Neutrophil (primary cell): Measurements from ENCODE around the gene CCR5AS.

Source experiments
- H3K27ac ChIP-seq: fragments of 200-600 bp; sonication (generic); 2 replicates; pipeline ENCODE4 v1.5.1; 2016; ENCODE audit warnings: mild to moderate bottlenecking, moderate library complexity
- H3K27me3 ChIP-seq: fragments of 200-600 bp; sonication (generic); 2 replicates; pipeline ENCODE4 v1.6.0; 2016; ENCODE audit warnings: mild to moderate bottlenecking
- H3K36me3 ChIP-seq: fragments of 200-600 bp; sonication (generic); 2 replicates; pipeline ENCODE4 v1.5.1; 2017
- H3K4me1 ChIP-seq, 2 experiments: fragments of 200-600 bp in 1 of 2; sonication (generic) in 1 of 2; 1 replicate in 1 of 2; 2 replicates in 1 of 2; pipeline versions ENCODE4 v1.5.1 to v1.6.1; 2013 to 2016; ENCODE audit warnings: low read depth in 1 of 2, low read length in 1 of 2, mild to moderate bottlenecking in 1 of 2, moderate library complexity in 1 of 2; ENCODE audit not compliant: control insufficient read depth in 1 of 2, insufficient read depth in 1 of 2
- H3K4me3 ChIP-seq, 2 experiments: fragments of 200-600 bp in 1 of 2; sonication (generic) in 1 of 2; 1 replicate in 1 of 2; 2 replicates in 1 of 2; pipeline ENCODE4 v1.5.1; 2013 to 2016; ENCODE audit warnings: low read depth in 1 of 2, low read length in 1 of 2, mild to moderate bottlenecking in 1 of 2, moderate library complexity in 1 of 2
- H3K9me3 ChIP-seq: fragments of 200-600 bp; sonication (generic); 2 replicates; pipeline ENCODE4 v1.5.1; 2016
- TF ChIP-seq, protein P1 (sequence below): fragments of 200-600 bp; sonication (generic); IDR thresholded peaks from 2 replicates; pipeline ENCODE4 v1.5.1; 2016; ENCODE audit warnings: antibody characterized with exemption

The CCR5AS gene

GRCh38 chr3:46453526-46454208 lies 46.8 kb upstream of the CCR5AS start:
- H3K4me3 ChIP-seq = no peak overlapping the region
- H3K27ac ChIP-seq = peak overlapping the region; percentile 88
- H3K9me3 ChIP-seq = no peaks in the 10 kb centered on the region
- H3K36me3 ChIP-seq = peaks cover 71% of the 10 kb centered on the region
- TF ChIP-seq, protein P1, sequence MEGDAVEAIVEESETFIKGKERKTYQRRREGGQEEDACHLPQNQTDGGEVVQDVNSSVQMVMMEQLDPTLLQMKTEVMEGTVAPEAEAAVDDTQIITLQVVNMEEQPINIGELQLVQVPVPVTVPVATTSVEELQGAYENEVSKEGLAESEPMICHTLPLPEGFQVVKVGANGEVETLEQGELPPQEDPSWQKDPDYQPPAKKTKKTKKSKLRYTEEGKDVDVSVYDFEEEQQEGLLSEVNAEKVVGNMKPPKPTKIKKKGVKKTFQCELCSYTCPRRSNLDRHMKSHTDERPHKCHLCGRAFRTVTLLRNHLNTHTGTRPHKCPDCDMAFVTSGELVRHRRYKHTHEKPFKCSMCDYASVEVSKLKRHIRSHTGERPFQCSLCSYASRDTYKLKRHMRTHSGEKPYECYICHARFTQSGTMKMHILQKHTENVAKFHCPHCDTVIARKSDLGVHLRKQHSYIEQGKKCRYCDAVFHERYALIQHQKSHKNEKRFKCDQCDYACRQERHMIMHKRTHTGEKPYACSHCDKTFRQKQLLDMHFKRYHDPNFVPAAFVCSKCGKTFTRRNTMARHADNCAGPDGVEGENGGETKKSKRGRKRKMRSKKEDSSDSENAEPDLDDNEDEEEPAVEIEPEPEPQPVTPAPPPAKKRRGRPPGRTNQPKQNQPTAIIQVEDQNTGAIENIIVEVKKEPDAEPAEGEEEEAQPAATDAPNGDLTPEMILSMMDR = no peak
- peaks cover 1 to 2% of the 10 kb centered on the region in 2 experiments for H3K4me1 ChIP-seq
- no peaks in the 10 kb centered on the region for H3K27me3 ChIP-seq

DNA sequence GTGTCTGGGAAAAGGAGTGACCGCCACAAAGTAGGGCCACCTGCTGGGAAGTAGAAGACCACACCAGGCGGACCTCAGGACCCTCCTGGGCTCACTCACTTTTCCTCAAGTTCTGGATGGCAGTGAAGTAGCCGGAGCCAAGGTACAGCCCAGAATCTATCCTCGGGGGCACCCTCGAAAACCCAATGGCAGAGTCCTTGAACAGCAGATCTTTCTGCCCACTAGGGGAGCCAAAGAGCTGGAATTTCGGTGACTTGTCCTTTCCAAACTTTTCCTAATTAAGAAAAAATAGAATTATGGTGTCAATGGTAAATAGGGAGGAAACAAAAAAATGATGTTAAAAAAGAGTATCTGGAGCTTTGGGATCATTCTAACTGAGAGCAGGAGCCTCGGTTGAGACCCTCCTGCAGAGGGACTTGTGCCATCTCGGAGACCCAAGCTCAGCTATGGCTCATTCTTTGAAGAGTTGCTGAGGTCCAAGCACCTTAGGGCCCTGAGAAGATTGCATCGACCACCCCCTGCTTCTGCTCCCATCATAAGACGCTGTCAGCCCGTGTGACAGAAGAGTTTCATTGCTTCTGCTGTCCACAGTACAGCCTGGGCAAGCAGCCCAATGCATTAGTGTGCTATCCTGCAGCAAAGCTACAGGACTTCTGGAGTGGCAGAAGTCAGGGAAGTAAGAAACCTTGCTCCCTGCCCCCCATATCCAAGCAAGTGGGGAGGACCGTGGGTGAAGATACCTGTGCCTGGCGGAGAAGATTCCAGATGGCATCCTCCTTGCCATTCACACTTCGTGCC lies 43.1 kb upstream of the CCR5AS start:
- Histone ChIP-seq H3K4me1 (peaks cover 0 to 3% of the 10 kb centered on the region in 2 experiments), H3K4me3 (no peak overlapping the region), H3K27me3 (no peaks in the 10 kb centered on the region), H3K36me3 (peaks cover 78% of the 10 kb centered on the region), H3K27ac (peak overlapping the region; percentile 88), H3K9me3 (no peaks in the 10 kb centered on the region)
- TF ChIP-seq, protein P1 = no peak

DNA sequence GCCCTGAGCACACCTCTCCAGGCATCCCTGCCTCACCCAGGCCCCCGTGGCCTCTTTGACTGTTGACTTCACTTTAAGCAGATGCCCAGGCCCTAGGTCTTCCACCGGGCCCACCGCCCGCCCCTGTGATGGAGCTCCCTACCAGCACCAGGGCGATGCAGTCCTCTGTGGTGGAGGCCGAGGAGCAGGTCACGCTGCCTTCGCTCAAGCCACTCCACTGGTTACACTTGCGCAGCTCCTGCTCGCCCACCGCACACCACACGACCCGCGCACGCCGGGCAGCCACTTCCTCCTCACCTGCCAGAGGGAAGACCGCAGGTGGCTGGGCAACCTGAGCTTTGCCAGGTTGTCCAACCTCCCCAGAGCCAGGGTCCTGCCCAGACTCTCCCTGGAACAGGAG lies 41.9 kb upstream of the CCR5AS start:
- Histone ChIP-seq H3K27ac (peak overlapping the region; percentile 88), H3K36me3 (peaks cover 78% of the 10 kb centered on the region), H3K4me3 (no peak overlapping the region), H3K9me3 (no peaks in the 10 kb centered on the region), H3K27me3 (no peaks in the 10 kb centered on the region), H3K4me1 (peaks cover 0 to 3% of the 10 kb centered on the region in 2 experiments)
- TF ChIP-seq, protein P1 = no peak

- H3K27me3 ChIP-seq = no peaks in the 10 kb centered on the region
- H3K4me3 ChIP-seq = no peak overlapping the region
- peak overlapping the region; percentile 88 for H3K27ac ChIP-seq
- peaks cover 82% of the 10 kb centered on the region for H3K36me3 ChIP-seq
- peaks cover 0 to 3% of the 10 kb centered on the region in 2 experiments for H3K4me1 ChIP-seq
- no peaks in the 10 kb centered on the region for H3K9me3 ChIP-seq
- TF ChIP-seq, protein P1 = no peak
Measured at GRCh38 chr3:46447228-46447985, 40.5 kb upstream of the CCR5AS start.
